Keratinocyte (primary cell): ENCODE measurements around the gene NME7.

Experiments used
- CTCF ChIP-seq, 3 experiments: IDR thresholded peaks in 1 of 3; conservative IDR thresholded peaks in 1 of 3; optimal IDR thresholded peaks in 1 of 3; 2 replicates in 2 of 3; 3 replicates in 1 of 3; pipeline versions ENCODE3 to v1.5.1; 2011; ENCODE audit warnings: low read length in 3 of 3, mild to moderate bottlenecking in 3 of 3, moderate library complexity in 2 of 3, control low read depth in 1 of 3, inconsistent platforms in 1 of 3; ENCODE audit not compliant: insufficient read depth in 2 of 3; ENCODE audit errors: extremely low read depth in 1 of 3
- EZH2 ChIP-seq: IDR thresholded peaks from one replicate; pipeline ENCODE4 v1.6.1; 2012; ENCODE audit warnings: inconsistent platforms, mild to moderate bottlenecking, low read length, moderate library complexity

DNA sequence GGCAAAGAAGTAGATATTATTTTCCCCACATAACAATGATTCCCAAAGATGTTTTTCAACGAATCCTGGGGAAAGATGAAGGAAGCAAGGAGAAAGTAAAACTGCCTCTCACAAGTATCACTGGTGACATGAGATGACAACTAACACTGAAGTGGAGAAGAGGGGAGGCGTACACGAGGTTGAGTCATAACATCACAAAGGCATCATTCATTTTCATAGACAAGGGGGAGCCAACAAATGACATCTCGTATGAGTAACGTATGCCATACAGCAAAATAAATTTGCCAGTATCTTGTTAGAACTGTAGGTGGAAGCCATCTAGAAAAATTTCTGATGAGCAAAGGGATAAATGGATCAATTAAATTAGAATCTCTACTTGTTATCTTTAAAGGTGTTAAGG lies 204.5 kb downstream of the NME7 start:
- no peak for TF ChIP-seq EZH2
- no peak for TF ChIP-seq CTCF (optimal IDR thresholded peaks at IDR 0.05 in 1 of 3, IDR thresholded peaks at IDR 0.05 in 1 of 3, conservative IDR thresholded peaks at IDR 0.05 in 1 of 3; ENCODE audit: extremely low read depth in 1 of 3, insufficient read depth in 2 of 3, low read length in 3 of 3)
